HEK293T (cell line): ENCODE data around the gene C6orf141.

Experiments used
- BHLHE40 ChIP-seq: fragments of 450-650 bp; IDR thresholded peaks from 2 replicates; pipeline ENCODE4 v1.6.1; 2016; ENCODE audit warnings: mild to moderate bottlenecking, moderate library complexity, borderline replicate concordance
- FOXA1 ChIP-seq: fragments of 450-650 bp; IDR thresholded peaks from 2 replicates; pipeline ENCODE4 v1.6.1; 2016; ENCODE audit warnings: mild to moderate bottlenecking
- FOXM1 ChIP-seq: fragments of 450-650 bp; IDR thresholded peaks from 2 replicates; pipeline ENCODE4 v1.6.1; 2017; ENCODE audit warnings: mild to moderate bottlenecking, borderline replicate concordance
- NFRKB ChIP-seq: fragments of 450-650 bp; IDR thresholded peaks from 2 replicates; pipeline ENCODE4 v1.6.1; 2016; ENCODE audit warnings: mild to moderate bottlenecking, moderate library complexity
- TARDBP ChIP-seq: fragments of 450-650 bp; IDR thresholded peaks from 2 replicates; pipeline ENCODE4 v1.6.1; 2016
- ZNF384 ChIP-seq: fragments of 450-650 bp; IDR thresholded peaks from 2 replicates; pipeline ENCODE4 v1.6.1; 2016

GRCh38 chr6:49528571-49528970 is 21.9 kb upstream of the C6orf141 start:
- TF ChIP-seq ZNF384 (no peak), BHLHE40 (no peak), FOXM1 (no peak), NFRKB (no peak), TARDBP (no peak), FOXA1 (no peak)
